COLO668 (cell line): Measurements from ENCODE around the gene ULK4.

ENCODE experiments used
- DNase-seq: peaks from one replicate; lab custom pipeline; 2025; ENCODE audit not compliant: unreplicated experiment; lab: John Stamatoyannopoulos, UW

ULK4 gene

GRCh38 chr3:41239587-41239986 is 722.3 kb downstream of the ULK4 start:
- DNase-seq, result no peak

- no peak for DNase-seq
Observed at GRCh38 chr3:41237907-41238306, 724.0 kb downstream of the ULK4 start.

- DNase-seq, result no peak
Observed at GRCh38 chr3:41236228-41236627, 725.7 kb downstream of the ULK4 start.

GRCh38 chr3:41234823-41235721 is 726.8 kb downstream of the ULK4 start:
- no peak for DNase-seq

GRCh38 chr3:41224120-41224806 is 737.6 kb downstream of the ULK4 start:
- DNase-seq, result no peak

- DNase-seq, result no peak
Observed at GRCh38 chr3:41223691-41224090, 738.2 kb downstream of the ULK4 start.

- no peak for DNase-seq
Observed at GRCh38 chr3:41223078-41223477, 738.8 kb downstream of the ULK4 start.

GRCh38 chr3:41222501-41222900 is 739.4 kb downstream of the ULK4 start:
- DNase-seq, result no peak

- DNase-seq, result no peak
Observed at GRCh38 chr3:41222012-41222411, 739.9 kb downstream of the ULK4 start.

- no peak for DNase-seq
Observed at GRCh38 chr3:41220906-41221677, 740.8 kb downstream of the ULK4 start.

GRCh38 chr3:41219424-41219823 is 742.5 kb downstream of the ULK4 start:
- DNase-seq, result no peak

- no peak for DNase-seq
Observed at GRCh38 chr3:41216993-41217392, 744.9 kb downstream of the ULK4 start.

GRCh38 chr3:41216422-41216821 is 745.5 kb downstream of the ULK4 start:
- DNase-seq, result no peak

GRCh38 chr3:41213588-41213987 is 748.3 kb downstream of the ULK4 start:
- no peak for DNase-seq

GRCh38 chr3:41212088-41212487 is 749.8 kb downstream of the ULK4 start:
- DNase-seq, result no peak

GRCh38 chr3:41210966-41211365 is 750.9 kb downstream of the ULK4 start:
- DNase-seq, result no peak

GRCh38 chr3:41209646-41210045 is 752.3 kb downstream of the ULK4 start:
- no peak for DNase-seq

- DNase-seq, result no peak
Observed at GRCh38 chr3:41208507-41209220, 753.2 kb downstream of the ULK4 start.

GRCh38 chr3:41207355-41207754 is 754.5 kb downstream of the ULK4 start:
- DNase-seq, result no peak

- no peak for DNase-seq
Observed at GRCh38 chr3:41205591-41205990, 756.3 kb downstream of the ULK4 start.

GRCh38 chr3:41204369-41204768 is 757.5 kb downstream of the ULK4 start:
- no peak for DNase-seq
